SHP77 (cell line): ENCODE measurements around the gene ARFGAP1.

Experiments used
- DNase-seq, 2 experiments: peaks; one replicate each; lab custom pipeline; 2025; lab: John Stamatoyannopoulos, UW

ARFGAP1 gene

GRCh38 chr20:63319164-63320040 lies 46.8 kb downstream of the ARFGAP1 start:
- DNase-seq = no peak

GRCh38 chr20:63320041-63320511 lies 47.5 kb downstream of the ARFGAP1 start:
- DNase-seq = no peak

GRCh38 chr20:63320616-63321147 lies 48.1 kb downstream of the ARFGAP1 start:
- no peak for DNase-seq

- no peak for DNase-seq
These were observed 48.7 kb downstream of the ARFGAP1 start for GRCh38 chr20:63321148-63321831.

GRCh38 chr20:63322146-63322932 lies 49.7 kb downstream of the ARFGAP1 start:
- DNase-seq = no peak

- no peak for DNase-seq
These were observed 50.3 kb downstream of the ARFGAP1 start for GRCh38 chr20:63322933-63323273.

- no peak for DNase-seq
These were observed 50.9 kb downstream of the ARFGAP1 start for GRCh38 chr20:63323357-63323981.

GRCh38 chr20:63325021-63325471 lies 52.4 kb downstream of the ARFGAP1 start:
- no peak for DNase-seq

GRCh38 chr20:63325554-63326313 lies 53.1 kb downstream of the ARFGAP1 start:
- DNase-seq = no peak

GRCh38 chr20:63326314-63327230 lies 54.0 kb downstream of the ARFGAP1 start:
- DNase-seq = no peak

- no peak for DNase-seq
These were observed 54.7 kb downstream of the ARFGAP1 start for GRCh38 chr20:63327231-63327745.

GRCh38 chr20:63328026-63328700 lies 55.5 kb downstream of the ARFGAP1 start:
- DNase-seq = no peak

GRCh38 chr20:63328718-63329275 lies 56.2 kb downstream of the ARFGAP1 start:
- no peak for DNase-seq

- DNase-seq = no peak
These were observed 56.9 kb downstream of the ARFGAP1 start for GRCh38 chr20:63329331-63330083.

- DNase-seq = no peak
These were observed 57.6 kb downstream of the ARFGAP1 start for GRCh38 chr20:63330084-63330760.

GRCh38 chr20:63330940-63331339 lies 58.3 kb downstream of the ARFGAP1 start:
- no peak for DNase-seq

GRCh38 chr20:63331741-63332400 lies 59.3 kb downstream of the ARFGAP1 start:
- no peak for DNase-seq
